Stimulated activated CD4-positive, alpha-beta T cell treated with anti-CD3 and anti-CD28 coated beads, Interleukin-15, amount 100 ng/mL, for 1 hour (primary cell): ENCODE measurements around the gene COL4A1.

Experiments used
- DNase-seq, 2 donors: peaks; one replicate each; pipeline ENCODE4 v3.0.0-alpha.2; 2020; ENCODE audit warnings: low read depth in 1 of 2, low spot score in 1 of 2

Gene COL4A1

DNA sequence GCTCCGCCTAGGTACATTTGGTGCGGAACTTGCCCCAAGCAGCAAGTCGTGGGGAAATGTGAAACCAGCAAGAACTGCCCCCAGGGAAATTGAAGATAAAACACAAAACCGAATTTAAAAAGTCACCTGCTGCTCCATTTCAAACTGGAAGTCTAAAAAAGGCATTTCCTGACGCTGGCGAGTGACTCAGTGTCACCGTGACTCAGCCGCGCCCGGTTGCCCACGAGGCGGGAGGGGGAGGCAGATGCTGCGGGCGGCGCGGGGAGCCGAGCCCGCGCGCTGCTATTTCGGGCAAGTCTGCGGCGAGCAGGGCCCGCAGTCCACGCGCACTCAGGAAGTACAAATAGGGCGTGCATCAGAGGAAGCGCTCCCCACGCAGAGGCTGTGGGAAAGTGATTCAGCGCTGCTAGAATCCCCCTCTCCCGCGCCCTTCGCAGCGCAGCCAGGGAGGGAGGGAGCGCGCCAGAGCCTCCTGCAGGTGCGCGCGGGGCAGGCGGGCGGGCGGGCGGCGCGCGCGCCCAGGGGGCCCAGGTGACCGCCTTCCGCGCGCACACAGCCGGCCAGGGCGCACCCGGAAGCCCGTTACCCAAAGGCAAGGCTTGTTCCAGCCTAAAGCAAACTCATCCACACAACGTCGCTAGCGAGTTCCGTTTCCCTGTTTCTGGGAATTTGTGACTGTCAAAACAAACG lies 168.8 kb downstream of the COL4A1 start:
- peak; percentile 12 to 60 for DNase-seq

GRCh38 chr13:110137680-110138009 lies 169.3 kb downstream of the COL4A1 start:
- DNase-seq: no peak

DNA sequence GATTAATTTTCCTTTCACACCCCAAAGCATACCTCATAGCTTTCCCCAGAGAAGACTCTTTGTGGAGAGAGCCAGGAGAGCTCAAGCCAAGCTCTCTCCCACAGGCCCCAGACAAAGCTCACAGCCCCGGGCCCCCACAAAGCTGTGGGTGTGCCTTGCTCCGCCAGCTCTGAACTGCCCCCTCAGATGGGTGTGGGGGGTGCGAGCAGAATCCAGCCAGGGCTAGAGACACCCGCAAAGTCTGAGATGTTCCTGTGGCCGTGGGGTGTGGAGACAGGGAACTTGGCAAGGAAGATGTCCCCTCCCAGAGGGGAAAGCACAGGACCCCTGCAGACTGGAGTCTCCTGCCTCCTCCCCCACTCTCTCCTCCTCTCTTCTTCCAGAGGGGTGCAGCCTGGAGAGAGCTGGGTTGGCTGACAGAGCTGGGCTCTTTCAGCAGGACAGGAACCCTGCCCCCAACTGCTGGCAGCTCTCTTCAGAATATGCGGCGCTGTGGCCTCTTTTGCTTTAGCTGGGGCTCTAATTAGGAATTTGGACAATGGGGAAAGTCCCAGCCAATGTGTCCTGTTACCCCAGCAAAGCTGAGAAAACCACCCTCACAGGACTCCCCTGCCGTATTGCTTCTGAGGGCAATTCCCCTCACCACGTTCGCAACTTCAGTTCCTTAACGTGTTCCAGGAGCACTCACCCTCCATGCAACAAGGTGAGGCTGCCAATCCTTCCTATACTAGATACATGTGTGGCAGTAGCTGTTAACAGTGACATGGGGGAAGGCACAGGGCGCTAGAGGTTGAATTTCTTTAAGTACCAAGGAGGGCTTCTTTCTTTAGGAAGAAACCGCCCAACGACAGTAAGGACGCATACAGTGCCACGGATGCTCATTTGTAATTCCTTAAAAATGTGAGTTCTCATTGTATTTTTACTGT lies 170.0 kb downstream of the COL4A1 start:
- DNase-seq: no peak

DNA sequence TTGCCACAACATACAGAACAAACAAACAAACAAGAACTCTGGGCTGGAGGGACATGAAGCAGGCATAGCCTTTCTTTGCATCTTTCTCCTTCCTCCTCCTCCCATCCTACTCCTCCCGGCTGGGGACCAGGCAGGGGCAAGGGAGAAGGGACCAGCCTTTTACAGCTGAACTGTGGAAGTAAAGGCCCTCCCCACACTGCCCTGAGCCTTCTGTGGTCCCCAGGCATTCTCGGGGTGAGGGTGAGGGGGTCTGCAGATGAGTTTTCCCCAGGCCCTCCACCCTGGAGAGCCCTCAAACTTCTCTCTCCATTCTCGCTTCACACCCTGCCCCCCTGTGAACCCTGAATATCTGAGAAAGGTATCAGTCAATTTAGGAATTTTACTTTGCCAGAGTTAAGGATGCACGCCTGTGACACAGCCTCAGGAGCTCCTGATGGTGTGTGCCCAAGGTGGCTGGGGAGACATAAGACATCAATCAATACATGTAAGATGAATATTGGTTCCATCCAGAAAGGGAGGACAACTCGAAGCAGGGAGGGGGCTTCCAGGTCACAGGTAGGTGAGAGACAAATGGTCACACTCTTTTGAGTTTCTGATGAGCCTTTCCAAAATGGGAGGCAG lies 170.9 kb downstream of the COL4A1 start:
- DNase-seq: no peak

DNA sequence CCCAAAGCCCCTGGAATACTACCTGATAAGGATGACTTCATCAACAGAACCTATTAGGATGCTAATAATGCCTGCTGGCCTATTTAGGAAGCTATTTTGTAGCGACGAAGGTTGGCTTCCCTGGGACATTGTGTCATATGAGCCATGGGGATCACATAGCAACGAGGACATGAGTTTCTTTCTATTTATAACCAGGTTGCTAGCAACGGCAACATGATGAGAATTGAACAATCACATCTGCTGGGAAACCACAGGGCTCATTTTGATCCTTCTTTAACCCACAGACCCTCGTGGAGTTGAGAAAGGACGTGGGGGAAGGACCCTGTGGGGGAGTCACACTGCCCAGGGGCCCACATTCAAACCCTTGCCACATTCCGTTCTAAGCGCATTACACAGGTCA lies 172.2 kb downstream of the COL4A1 start:
- DNase-seq: no peak

- no peak for DNase-seq
Observed at GRCh38 chr13:110133425-110134235, 173.3 kb downstream of the COL4A1 start.

GRCh38 chr13:110132225-110132982 lies 174.6 kb downstream of the COL4A1 start:
- DNase-seq: no peak

DNA sequence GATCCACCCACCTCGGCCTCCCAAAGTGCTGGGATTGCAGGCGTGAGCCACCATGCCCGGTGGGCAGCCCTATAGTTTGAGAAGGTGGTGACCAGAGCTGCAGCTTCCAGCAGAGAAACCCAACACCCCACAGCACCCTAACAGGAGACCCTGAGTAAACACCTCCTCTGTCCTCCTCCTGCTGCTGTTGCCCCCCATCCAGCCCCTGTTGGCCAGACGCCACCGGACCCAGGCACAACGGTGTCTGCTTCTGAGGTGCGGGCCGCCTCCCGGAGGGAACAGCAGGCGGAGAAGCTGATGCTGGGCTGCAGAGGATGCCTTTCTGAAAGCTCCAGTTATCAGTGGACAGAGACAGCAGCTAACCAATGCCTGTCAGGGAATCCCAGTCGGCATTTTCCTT lies 175.5 kb downstream of the COL4A1 start:
- DNase-seq: no peak

DNA sequence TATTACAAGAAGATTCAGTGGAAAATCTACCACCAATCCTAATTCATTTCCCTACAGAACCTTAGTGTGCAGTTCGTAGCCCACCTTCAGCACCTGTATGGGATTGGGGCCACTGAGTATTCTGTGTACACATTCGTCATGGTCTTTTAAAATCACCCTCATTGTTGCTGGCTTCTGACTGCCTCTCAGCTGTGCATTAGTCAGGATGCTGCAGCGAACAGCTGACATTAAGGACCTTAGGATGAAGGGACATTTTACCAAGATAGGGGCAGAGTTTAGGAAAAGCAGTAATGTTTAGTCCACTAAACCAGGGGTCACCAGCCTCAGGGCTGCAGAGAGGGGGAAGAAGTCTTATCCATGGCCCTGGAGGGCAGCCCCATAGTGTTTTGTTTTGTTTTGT lies 176.5 kb downstream of the COL4A1 start:
- no peak for DNase-seq

- DNase-seq: no peak
Observed at GRCh38 chr13:110129539-110130186, 177.3 kb downstream of the COL4A1 start.

- DNase-seq: no peak
Observed at GRCh38 chr13:110129076-110129475, 177.9 kb downstream of the COL4A1 start.

GRCh38 chr13:110128546-110128945 lies 178.4 kb downstream of the COL4A1 start:
- DNase-seq: no peak

GRCh38 chr13:110127986-110128511 lies 178.9 kb downstream of the COL4A1 start:
- no peak for DNase-seq

GRCh38 chr13:110126391-110126961 lies 180.5 kb downstream of the COL4A1 start:
- no peak for DNase-seq

DNA sequence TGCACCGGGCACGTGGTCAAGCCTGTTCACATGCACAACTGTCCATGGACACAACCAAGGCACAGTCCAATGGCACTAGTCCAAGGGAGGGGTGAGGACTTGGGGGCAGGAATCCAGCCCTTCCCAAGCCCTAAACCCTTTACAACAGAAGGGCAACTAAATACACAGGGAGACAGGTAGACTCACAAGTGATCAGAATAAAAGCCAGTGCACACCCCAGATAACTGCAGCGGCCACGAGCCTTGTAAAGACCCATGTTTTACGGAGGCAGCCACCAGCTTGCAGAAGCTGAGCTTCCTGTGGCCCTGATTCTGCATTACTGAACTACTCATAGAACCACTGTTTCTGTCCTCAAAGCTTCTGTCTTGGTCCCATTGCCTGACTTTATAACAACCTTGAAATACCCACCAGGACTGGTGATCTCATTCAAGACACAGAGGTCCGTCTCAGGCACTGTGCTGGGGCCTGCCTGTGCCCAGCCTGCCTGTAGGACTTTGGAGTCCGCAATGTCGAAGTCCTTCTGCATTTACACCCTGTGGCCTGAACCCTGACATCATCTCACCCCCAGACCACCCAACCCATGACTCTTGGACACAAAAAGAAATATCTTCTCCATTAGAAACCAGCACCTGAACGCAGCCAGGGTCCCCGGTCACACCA lies 181.2 kb downstream of the COL4A1 start:
- no peak for DNase-seq

- DNase-seq: no peak
Observed at GRCh38 chr13:110125157-110125556, 181.8 kb downstream of the COL4A1 start.

DNA sequence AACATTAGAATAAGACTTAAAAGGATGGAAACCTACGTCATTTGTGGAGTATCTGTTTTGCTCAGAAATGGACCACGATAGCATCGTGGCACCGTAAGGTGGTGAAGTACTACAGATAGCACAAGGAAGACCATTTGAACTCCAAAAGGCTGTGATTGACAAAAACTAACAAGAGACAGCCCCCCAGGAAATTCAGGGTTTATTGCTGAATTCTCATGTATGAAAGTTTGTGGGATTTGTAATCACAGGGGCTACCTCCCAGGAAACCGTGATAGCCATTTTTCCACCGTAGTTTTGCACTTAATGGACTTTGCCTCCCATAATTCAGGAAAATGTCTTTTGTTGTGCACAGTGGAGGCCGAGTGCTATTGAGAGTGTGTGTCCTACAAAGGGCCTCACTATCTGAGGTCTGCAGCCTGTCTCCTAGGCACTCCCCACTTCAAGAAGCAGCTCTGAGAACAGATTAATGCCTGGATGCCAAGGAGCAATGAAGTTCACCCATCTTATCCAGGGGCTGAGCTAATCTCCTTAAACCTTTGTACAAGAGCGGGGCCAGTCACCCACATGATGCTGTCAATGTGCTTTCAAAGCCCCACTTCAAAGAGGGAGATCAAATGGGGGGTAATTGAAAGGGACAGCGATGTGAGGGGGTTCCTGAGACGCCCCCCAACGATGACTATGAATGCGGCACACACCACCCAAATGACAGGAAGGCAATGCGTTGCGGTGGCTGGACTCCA lies 182.6 kb downstream of the COL4A1 start:
- no peak for DNase-seq
